ENCODE results near the gene APBB1.

DNA sequence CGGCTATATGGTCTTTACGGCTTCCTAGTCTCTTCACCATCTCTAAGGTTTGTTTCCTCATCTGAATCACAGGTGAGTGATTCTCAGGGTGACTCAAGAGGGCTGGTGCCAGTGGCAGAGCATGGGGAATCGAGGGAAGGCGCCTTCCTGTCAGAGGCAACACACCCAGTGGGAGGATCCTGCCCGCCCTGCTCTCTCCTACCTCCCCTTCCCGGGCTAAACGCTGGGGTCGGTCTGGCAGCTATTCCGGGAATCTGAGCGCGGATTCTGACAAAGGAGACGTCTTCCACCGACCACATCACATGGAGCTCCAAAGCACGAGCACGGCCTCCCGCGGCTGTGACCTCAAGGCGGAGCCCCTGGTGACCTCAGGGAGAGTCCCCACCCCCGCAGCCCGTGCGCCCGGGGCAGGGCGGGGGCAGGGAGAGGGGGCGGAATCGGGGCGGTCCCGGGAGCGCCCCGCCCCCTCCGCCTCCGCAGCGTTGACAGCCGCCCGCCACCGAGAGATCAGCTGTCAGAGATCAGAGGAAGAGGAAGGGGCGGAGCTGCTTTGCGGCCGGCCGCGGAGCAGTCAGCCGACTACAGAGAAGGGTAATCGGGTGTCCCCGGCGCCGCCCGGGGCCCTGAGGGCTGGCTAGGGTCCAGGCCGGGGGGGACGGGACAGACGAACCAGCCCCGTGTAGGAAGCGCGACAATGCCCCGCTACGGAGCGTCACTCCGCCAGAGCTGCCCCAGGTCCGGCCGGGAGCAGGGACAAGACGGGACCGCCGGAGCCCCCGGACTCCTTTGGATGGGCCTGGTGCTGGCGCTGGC, 28.8 kb downstream of the APBB1 start, which contains the start of gene SMPD1:
- TF ChIP-seq POLR2A (IDR thresholded peaks at IDR 0.05): peak in 1 of 2 donors; percentile 89
- TF ChIP-seq, protein P1, sequence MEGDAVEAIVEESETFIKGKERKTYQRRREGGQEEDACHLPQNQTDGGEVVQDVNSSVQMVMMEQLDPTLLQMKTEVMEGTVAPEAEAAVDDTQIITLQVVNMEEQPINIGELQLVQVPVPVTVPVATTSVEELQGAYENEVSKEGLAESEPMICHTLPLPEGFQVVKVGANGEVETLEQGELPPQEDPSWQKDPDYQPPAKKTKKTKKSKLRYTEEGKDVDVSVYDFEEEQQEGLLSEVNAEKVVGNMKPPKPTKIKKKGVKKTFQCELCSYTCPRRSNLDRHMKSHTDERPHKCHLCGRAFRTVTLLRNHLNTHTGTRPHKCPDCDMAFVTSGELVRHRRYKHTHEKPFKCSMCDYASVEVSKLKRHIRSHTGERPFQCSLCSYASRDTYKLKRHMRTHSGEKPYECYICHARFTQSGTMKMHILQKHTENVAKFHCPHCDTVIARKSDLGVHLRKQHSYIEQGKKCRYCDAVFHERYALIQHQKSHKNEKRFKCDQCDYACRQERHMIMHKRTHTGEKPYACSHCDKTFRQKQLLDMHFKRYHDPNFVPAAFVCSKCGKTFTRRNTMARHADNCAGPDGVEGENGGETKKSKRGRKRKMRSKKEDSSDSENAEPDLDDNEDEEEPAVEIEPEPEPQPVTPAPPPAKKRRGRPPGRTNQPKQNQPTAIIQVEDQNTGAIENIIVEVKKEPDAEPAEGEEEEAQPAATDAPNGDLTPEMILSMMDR (IDR thresholded peaks at IDR 0.05): no peak

Measured in thyroid gland (tissue), 4 donors.